Stomach smooth muscle (tissue), 2 donors: Measurements from ENCODE around the gene ZNF511.
A peak's percentile ranks its signal among the peaks of the same experiment; 100 is the strongest.

Experiments
- H3K27ac ChIP-seq: one replicate; pipeline ENCODE4 v1.7.0; 2013; ENCODE audit warnings: mild to moderate bottlenecking, low read length, inconsistent platforms
- H3K27me3 ChIP-seq, 2 donors: one replicate each; pipeline ENCODE4 v1.7.0; 2013; ENCODE audit warnings: low read length in 2 of 2; ENCODE audit not compliant: insufficient read depth in 2 of 2, control insufficient read depth in 1 of 2
- H3K36me3 ChIP-seq, 2 donors: one replicate each; pipeline ENCODE4 v1.7.0; 2013; ENCODE audit warnings: low read length in 2 of 2; ENCODE audit not compliant: control insufficient read depth in 2 of 2, insufficient read depth in 2 of 2
- H3K4me1 ChIP-seq: one replicate; pipeline ENCODE4 v1.7.0; 2013; ENCODE audit warnings: low read length; ENCODE audit not compliant: control insufficient read depth, insufficient read depth
- H3K4me3 ChIP-seq, 2 donors: one replicate each; pipeline ENCODE4 v1.7.0; 2013; ENCODE audit warnings: low read length in 2 of 2
- H3K9ac ChIP-seq, 2 donors: one replicate each; pipeline ENCODE4 v1.7.0; 2013; ENCODE audit warnings: low read length in 2 of 2, mild to moderate bottlenecking in 1 of 2
- H3K9me3 ChIP-seq, 2 donors: one replicate each; pipeline ENCODE4 v1.7.0; 2013; ENCODE audit warnings: low read length in 2 of 2; ENCODE audit not compliant: control insufficient read depth in 2 of 2
- donor health status: healthy.
- donor health status: Pancreatic carcinoma.

Gene ZNF511

GRCh38 chr10:133295426-133296320 lies 13.0 kb upstream of the ZNF511 start:
- Histone ChIP-seq H3K4me1 (no peaks in the 10 kb centered on the region), H3K4me3 (no peak overlapping the region), H3K9ac (no peak overlapping the region), H3K9me3 (no peaks in the 10 kb centered on the region), H3K36me3 (peaks cover 67 to 69% of the 10 kb centered on the region in 2 donors), H3K27ac (no peak overlapping the region), H3K27me3 (no peaks in the 10 kb centered on the region)

GRCh38 chr10:133297504-133297903 lies 11.2 kb upstream of the ZNF511 start:
- no peaks in the 10 kb centered on the region for H3K4me1 ChIP-seq
- H3K27ac ChIP-seq: no peak overlapping the region
- H3K9ac ChIP-seq: no peak overlapping the region
- no peaks in the 10 kb centered on the region for H3K9me3 ChIP-seq
- peaks cover 76 to 77% of the 10 kb centered on the region in 2 donors for H3K36me3 ChIP-seq
- no peaks in the 10 kb centered on the region for H3K27me3 ChIP-seq
- no peak overlapping the region for H3K4me3 ChIP-seq

- Histone ChIP-seq H3K9ac (no peak overlapping the region), H3K4me1 (no peaks in the 10 kb centered on the region), H3K4me3 (no peak overlapping the region), H3K27ac (no peak overlapping the region), H3K36me3 (peaks cover 68 to 70% of the 10 kb centered on the region in 2 donors), H3K27me3 (no peaks in the 10 kb centered on the region), H3K9me3 (no peaks in the 10 kb centered on the region)
These were observed 10.2 kb upstream of the ZNF511 start for GRCh38 chr10:133298466-133298865.

- Histone ChIP-seq H3K4me3 (no peak overlapping the region), H3K27me3 (no peaks in the 10 kb centered on the region), H3K9me3 (no peaks in the 10 kb centered on the region), H3K27ac (no peak overlapping the region), H3K4me1 (peaks cover 3% of the 10 kb centered on the region), H3K9ac (no peak overlapping the region), H3K36me3 (peaks cover 61 to 62% of the 10 kb centered on the region in 2 donors)
These were observed 9.5 kb upstream of the ZNF511 start for GRCh38 chr10:133299224-133299623.

- peaks cover 57 to 61% of the 10 kb centered on the region in 2 donors for H3K36me3 ChIP-seq
These were observed 9.0 kb upstream of the ZNF511 start for GRCh38 chr10:133299738-133300137.

GRCh38 chr10:133302230-133302629 lies 6.5 kb upstream of the ZNF511 start:
- Histone ChIP-seq H3K36me3 (peaks cover 46 to 49% of the 10 kb centered on the region in 2 donors), H3K27ac (no peak overlapping the region), H3K27me3 (no peaks in the 10 kb centered on the region), H3K9me3 (no peaks in the 10 kb centered on the region), H3K9ac (no peak overlapping the region), H3K4me1 (peaks cover 13% of the 10 kb centered on the region), H3K4me3 (no peak overlapping the region)

More at GRCh38 chr10:133299738-133300137, 9.0 kb upstream of the ZNF511 start:
- peaks cover 3% of the 10 kb centered on the region for H3K4me1 ChIP-seq
- no peaks in the 10 kb centered on the region for H3K9me3 ChIP-seq
- no peak overlapping the region for H3K9ac ChIP-seq
- no peak overlapping the region for H3K27ac ChIP-seq
- H3K27me3 ChIP-seq: no peaks in the 10 kb centered on the region
- H3K4me3 ChIP-seq: no peak overlapping the region

GRCh38 chr10:133303206-133303605 lies 5.5 kb upstream of the ZNF511 start:
- Histone ChIP-seq H3K27ac (no peak overlapping the region), H3K27me3 (no peaks in the 10 kb centered on the region), H3K9ac (no peak overlapping the region), H3K4me3 (no peak overlapping the region), H3K36me3 (peaks cover 36 to 41% of the 10 kb centered on the region in 2 donors), H3K9me3 (no peaks in the 10 kb centered on the region), H3K4me1 (peaks cover 23% of the 10 kb centered on the region)

- Histone ChIP-seq H3K9me3 (no peaks in the 10 kb centered on the region), H3K4me3 (no peak overlapping the region), H3K27me3 (no peaks in the 10 kb centered on the region), H3K27ac (no peak overlapping the region), H3K9ac (no peak overlapping the region), H3K36me3 (peaks cover 14 to 20% of the 10 kb centered on the region in 2 donors), H3K4me1 (peaks cover 28% of the 10 kb centered on the region)
These were observed 2.6 kb upstream of the ZNF511 start for GRCh38 chr10:133306097-133306476.

GRCh38 chr10:133306941-133307379 lies 1.8 kb upstream of the ZNF511 start:
- Histone ChIP-seq H3K27me3 (no peaks in the 10 kb centered on the region), H3K27ac (no peak overlapping the region), H3K9ac (peak overlapping the region in 1 of 2 donors; percentile 54), H3K4me1 (peaks cover 28% of the 10 kb centered on the region), H3K9me3 (no peaks in the 10 kb centered on the region), H3K4me3 (peak overlapping the region; percentile 93 to 95), H3K36me3 (peaks cover 17 to 20% of the 10 kb centered on the region in 2 donors)

- H3K9me3 ChIP-seq: no peaks in the 10 kb centered on the region
- H3K27ac ChIP-seq: peak overlapping the region; percentile 84
- H3K4me3 ChIP-seq: peak overlapping the region; percentile 93 to 95
- H3K36me3 ChIP-seq: peaks cover 12 to 16% of the 10 kb centered on the region in 2 donors
- peak overlapping the region; percentile 91 to 93 for H3K9ac ChIP-seq
- no peaks in the 10 kb centered on the region for H3K27me3 ChIP-seq
- peaks cover 28% of the 10 kb centered on the region for H3K4me1 ChIP-seq
These were observed 816 bp upstream of the ZNF511 start for GRCh38 chr10:133307776-133308420.
